T-cell (primary cell): ENCODE measurements around the gene ASXL1. TPM values are rescaled to one million over a fixed set of nuclear protein-coding genes. Genes with fewer than 3 reads are reported as not detected.

Source experiments
- ATAC-seq, 4 experiments: fragments of 200-7000 bp in 3 of 4; fragments of 150-1000 bp in 1 of 4; cut with Tn5 transposase; replicated peaks in 1 of 4; 1 replicate in 3 of 4; 2 replicates in 1 of 4; pipeline ENCODE4 v1.10.0; 2021; ENCODE audit warnings: moderate library complexity in 3 of 4, mild to moderate bottlenecking in 2 of 4, moderate number of reproducible peaks in 1 of 4
- CTCF ChIA-PET, 2 donors: fragments of 300-600 bp; sonication (Branson Sonifier 250); formaldehyde crosslinking; loops; one replicate each; lab custom pipeline; 2022; ENCODE audit warnings: antibody characterized with exemption in 2 of 2; lab: Charles Lee
- POLR2A ChIA-PET, 2 donors: fragments of 300-600 bp; sonication (Branson Sonifier 250); formaldehyde crosslinking; loops; one replicate each; lab custom pipeline; 2022; ENCODE audit warnings: antibody characterized with exemption in 2 of 2; lab: Charles Lee
- DNase-seq, 35 experiments: peaks; one replicate each; pipeline versions ENCODE4 v3.0.0 to v3.0.0-alpha.2; 2013 to 2023
- H3K27ac ChIP-seq: one replicate; pipeline ENCODE4 v1.5.1; 2013; ENCODE audit warnings: low read length
- H3K27me3 ChIP-seq, 2 experiments: replicated peaks in 1 of 2; 1 replicate in 1 of 2; 2 replicates in 1 of 2; pipeline versions ENCODE4 v1.6.1 to v1.7.0; 2013; ENCODE audit warnings: low read length in 1 of 2, mixed read lengths in 1 of 2; ENCODE audit not compliant: control insufficient read depth in 2 of 2, insufficient read depth in 2 of 2; ENCODE audit errors: extremely low read depth in 1 of 2
- H3K36me3 ChIP-seq, 2 donors: 1 replicate in 1 of 2; 2 replicates in 1 of 2; pipeline versions ENCODE4 v1.6.1 to v1.7.0; 2013; ENCODE audit warnings: low read length in 1 of 2; ENCODE audit not compliant: control insufficient read depth in 2 of 2, insufficient read depth in 1 of 2; ENCODE audit errors: extremely low read depth in 1 of 2
- H3K4me1 ChIP-seq, 2 experiments: 1 replicate in 1 of 2; 2 replicates in 1 of 2; pipeline versions ENCODE4 v1.6.1 to v1.7.0; 2013; ENCODE audit warnings: low read length in 2 of 2, mixed read lengths in 1 of 2; ENCODE audit not compliant: insufficient read depth in 2 of 2, control insufficient read depth in 1 of 2; ENCODE audit errors: extremely low read depth in 1 of 2
- H3K4me3 ChIP-seq, 2 donors: 1 replicate in 1 of 2; 2 replicates in 1 of 2; pipeline versions ENCODE4 v1.5.1 to v1.7.0; 2013; ENCODE audit warnings: mild to moderate bottlenecking in 2 of 2, low read length in 1 of 2, moderate library complexity in 1 of 2; ENCODE audit not compliant: control insufficient read depth in 1 of 2; ENCODE audit errors: extremely low read depth in 1 of 2
- H3K9me3 ChIP-seq: 2 replicates; pipeline ENCODE4 v1.7.0; 2013
- H3K27ac Mint-ChIP-seq, 2 donors: one replicate each; pipeline ENCODE4 v1.8.0; 2020 to 2021; ENCODE audit warnings: mild to moderate bottlenecking in 2 of 2, mixed read lengths in 2 of 2
- H3K27me3 Mint-ChIP-seq, 2 donors: one replicate each; pipeline ENCODE4 v1.8.0; 2021 to 2022; ENCODE audit warnings: mixed read lengths in 2 of 2
- H3K36me3 Mint-ChIP-seq: one replicate; pipeline ENCODE4 v1.8.0; 2021; ENCODE audit warnings: mixed read lengths
- H3K4me1 Mint-ChIP-seq, 3 donors: one replicate each; pipeline ENCODE4 v1.8.0; 2020 to 2022; ENCODE audit warnings: mixed read lengths in 3 of 3, mild to moderate bottlenecking in 1 of 3
- H3K4me3 Mint-ChIP-seq, 3 donors: one replicate each; pipeline ENCODE4 v1.8.0; 2020 to 2022; ENCODE audit warnings: mild to moderate bottlenecking in 3 of 3, mixed read lengths in 3 of 3, moderate library complexity in 3 of 3
- H3K9me3 Mint-ChIP-seq, 3 donors: one replicate each; pipeline ENCODE4 v1.8.0; 2020 to 2022; ENCODE audit warnings: mixed read lengths in 3 of 3
- WGBS: methylation state at CpG from one replicate; pipeline ENCODE4 v1.1.5; 2013; ENCODE audit warnings: missing lambda C conversion rate; ENCODE audit not compliant: insufficient coverage; 5-methylcytosine and 5-hydroxymethylcytosine counted together
- total RNA-seq, 35 experiments: library from RNA in 6 of 35; stranded (reverse) in 6 of 35; fragments of 120-200 nt in 1 of 35; gene quantifications; one replicate each; pipeline versions ENCODE4 v1.2.1 to v1.2.4 and lab custom pipeline; 2013 to 2026

The ASXL1 gene
- total RNA-seq, 5 donors from 2014 or later (not counting 1 experiment from before 2014, with no cell fraction given), result 122 to 204 (median 137) TPM

- Mint-ChIP-seq H3K4me1 (peaks cover 20 to 27% (median 26%) of the 10 kb centered on the region in 3 donors), H3K27me3 (no peaks in the 10 kb centered on the region), H3K36me3 (peaks cover 38% of the 10 kb centered on the region), H3K4me3 (no peak overlapping the region), H3K27ac (peak overlapping the region; percentile 44 to 71), H3K9me3 (no peaks in the 10 kb centered on the region)
- H3K27me3 ChIP-seq, result no peaks in the 10 kb centered on the region
- no peaks in the 10 kb centered on the region for H3K9me3 ChIP-seq
- no peak for DNase-seq
- no peak overlapping the region for H3K27ac ChIP-seq
- POLR2A ChIA-PET, result interaction anchor here (0.6 to 0.7 kb wide), 2 partner anchors 19 to 81 kb away, joined by 3 to 4 read pairs; no protein-coding TSS in a partner anchor
- no peak for ATAC-seq
- H3K36me3 ChIP-seq, result peaks cover 15 to 75% of the 10 kb centered on the region in 2 donors
- 100% methylated on average over 2 of the region's 6 CpGs for WGBS
- no peak overlapping the region for H3K4me3 ChIP-seq
- CTCF ChIA-PET, result no interaction called here
- peaks cover 4 to 13% of the 10 kb centered on the region in 2 experiments for H3K4me1 ChIP-seq
Observed at GRCh38 chr20:32440069-32440757, 82.1 kb downstream of the ASXL1 start.

GRCh38 chr20:32440758-32441078, 82.6 kb downstream of the ASXL1 start:
- Histone ChIP-seq H3K36me3 (peaks cover 15 to 75% of the 10 kb centered on the region in 2 donors), H3K9me3 (no peaks in the 10 kb centered on the region), H3K27ac (no peak overlapping the region), H3K4me3 (no peak overlapping the region), H3K4me1 (peaks cover 4 to 17% of the 10 kb centered on the region in 2 experiments), H3K27me3 (no peaks in the 10 kb centered on the region)
- ChIA-PET CTCF (no interaction called here), POLR2A (no interaction called here)
- ATAC-seq (no peak), DNase-seq (no peak)
- Mint-ChIP-seq H3K27ac (peak overlapping the region; percentile 44 to 71), H3K4me1 (peaks cover 25 to 32% (median 31%) of the 10 kb centered on the region in 3 donors), H3K27me3 (no peaks in the 10 kb centered on the region), H3K36me3 (peaks cover 39% of the 10 kb centered on the region), H3K9me3 (no peaks in the 10 kb centered on the region), H3K4me3 (no peak overlapping the region)
- WGBS, result no CpG with 5 or more reads among the region's 4 CpGs

- Mint-ChIP-seq H3K27me3 (no peaks in the 10 kb centered on the region), H3K36me3 (peaks cover 37% of the 10 kb centered on the region), H3K9me3 (no peaks in the 10 kb centered on the region), H3K4me1 (peaks cover 33 to 38% (median 33%) of the 10 kb centered on the region in 3 donors), H3K27ac (peak overlapping the region; percentile 23 to 79), H3K4me3 (no peak overlapping the region)
- Histone ChIP-seq H3K9me3 (no peaks in the 10 kb centered on the region), H3K36me3 (peaks cover 15 to 75% of the 10 kb centered on the region in 2 donors), H3K27ac (no peak overlapping the region), H3K27me3 (no peaks in the 10 kb centered on the region), H3K4me1 (peaks cover 7 to 26% of the 10 kb centered on the region in 2 experiments), H3K4me3 (no peak overlapping the region)
- WGBS, result 100% methylated on average over 1 of the region's 4 CpGs
- ChIA-PET POLR2A (no interaction called here), CTCF (no interaction called here)
- no peak for DNase-seq
- ATAC-seq, result no peak
Observed at GRCh38 chr20:32441638-32442037, 83.5 kb downstream of the ASXL1 start.

GRCh38 chr20:32442630-32443373, 84.7 kb downstream of the ASXL1 start:
- no peak for DNase-seq
- H3K9me3 ChIP-seq, result no peaks in the 10 kb centered on the region
- no peaks in the 10 kb centered on the region for H3K27me3 ChIP-seq
- H3K36me3 ChIP-seq, result peaks cover 17 to 77% of the 10 kb centered on the region in 2 donors
- peaks cover 7 to 29% of the 10 kb centered on the region in 2 experiments for H3K4me1 ChIP-seq
- ChIA-PET POLR2A (interaction anchor here in 1 of 2 donors (0.6 kb wide), 1 partner anchor 58 kb away, joined by 6 read pairs; no protein-coding TSS in a partner anchor), CTCF (no interaction called here)
- WGBS, result 85% methylated on average over 4 of the region's 10 CpGs
- no peaks in the 10 kb centered on the region for H3K9me3 Mint-ChIP-seq
- no peak overlapping the region for H3K4me3 Mint-ChIP-seq
- peak overlapping the region; percentile 26 to 53 for H3K27ac Mint-ChIP-seq
- no peaks in the 10 kb centered on the region for H3K27me3 Mint-ChIP-seq
- H3K4me3 ChIP-seq, result no peak overlapping the region
- H3K27ac ChIP-seq, result peak overlapping the region; percentile 4
- ATAC-seq, result no peak
- H3K4me1 Mint-ChIP-seq, result peaks cover 36 to 45% (median 37%) of the 10 kb centered on the region in 3 donors
- peaks cover 41% of the 10 kb centered on the region for H3K36me3 Mint-ChIP-seq

GRCh38 chr20:32443386-32443974, 85.3 kb downstream of the ASXL1 start:
- H3K27me3 ChIP-seq, result no peaks in the 10 kb centered on the region
- H3K9me3 Mint-ChIP-seq, result no peaks in the 10 kb centered on the region
- H3K4me3 ChIP-seq, result no peak overlapping the region
- no peaks in the 10 kb centered on the region for H3K9me3 ChIP-seq
- H3K27ac ChIP-seq, result peak overlapping the region; percentile 30
- H3K4me1 Mint-ChIP-seq, result peaks cover 37 to 45% (median 41%) of the 10 kb centered on the region in 3 donors
- H3K4me3 Mint-ChIP-seq, result no peak overlapping the region
- H3K4me1 ChIP-seq, result peaks cover 7 to 33% of the 10 kb centered on the region in 2 experiments
- ATAC-seq (peak in 2 of 4 experiments; percentile 41 to 48), DNase-seq (peak in 16 of 35 experiments; percentile 11 to 35 (median 22))
- 86% methylated on average over 1 of the region's 3 CpGs for WGBS
- POLR2A ChIA-PET, result interaction anchor here in 1 of 2 donors (0.6 kb wide), 2 partner anchors 57 to 1814 kb away, joined by 3 to 6 read pairs; no protein-coding TSS in a partner anchor
- H3K36me3 Mint-ChIP-seq, result peaks cover 41% of the 10 kb centered on the region
- H3K27ac Mint-ChIP-seq, result peak overlapping the region; percentile 62 to 85
- H3K36me3 ChIP-seq, result peaks cover 21 to 80% of the 10 kb centered on the region in 2 donors
- H3K27me3 Mint-ChIP-seq, result no peaks in the 10 kb centered on the region
- CTCF ChIA-PET, result no interaction called here
